Measurements from ENCODE around the gene PROB1.

The PROB1 gene

GRCh38 chr5:139383275-139383992 is 11.5 kb downstream of the PROB1 start, which contains the start of gene SLC23A1:
SLC23A1 (minus strand) TSS chr5:139383297; CDS start chr5:139383253, 44 bp downstream.
- DNase-seq, result no peak
- Histone ChIP-seq H2AK5ac (ENCODE audit: low read length, severe bottlenecking) (peak within 1 kb of the TSS; percentile 40), H3K79me1 (replicated peaks; ENCODE audit: low read length, poor library complexity, severe bottlenecking) (no peaks in the 10 kb centered on the region), H3K27ac (ENCODE audit: low read length, poor library complexity, severe bottlenecking) (no peak within 1 kb of the TSS), H3K18ac (ENCODE audit: low read depth in 1 of 2, low read length in 2 of 2) (no peak within 1 kb of the TSS), H4K91ac (ENCODE audit: low read length) (no peak within 1 kb of the TSS), H3K14ac (ENCODE audit: low read length in 2 of 2) (no peak within 1 kb of the TSS), H2AFZ (ENCODE audit: low read depth, low read length) (no peak within 1 kb of the TSS), H3K27me3 (ENCODE audit: control insufficient read depth in 1 of 2, insufficient read depth in 1 of 2, low read length in 2 of 2) (no peaks in the 10 kb centered on the region), H2BK5ac (ENCODE audit: low read depth, low read length, poor library complexity, severe bottlenecking) (no peak within 1 kb of the TSS), H3K9ac (ENCODE audit: low read length) (no peak within 1 kb of the TSS), H3K4me2 (ENCODE audit: low read length, poor library complexity, severe bottlenecking) (no peak within 1 kb of the TSS), H3K4me3 (ENCODE audit: insufficient read depth in 1 of 2, low read depth in 1 of 2, low read length in 2 of 2) (no peak within 1 kb of the TSS), H2BK15ac (ENCODE audit: low read depth, poor library complexity, severe bottlenecking) (no peak within 1 kb of the TSS), H3K36me3 (ENCODE audit: control insufficient read depth in 1 of 2, insufficient read depth in 2 of 2, low read depth in 1 of 2, low read length in 2 of 2) (peaks cover 0 to 7% of the 10 kb centered on the region in 2 experiments), H3K4ac (ENCODE audit: low read depth in 1 of 2, low read length in 2 of 2) (no peak within 1 kb of the TSS), H3K4me1 (ENCODE audit: control insufficient read depth, insufficient read depth, low read depth, low read length) (peaks cover 34% of the 10 kb centered on the region), H2BK12ac (ENCODE audit: low read length in 2 of 2) (no peak within 1 kb of the TSS), H4K8ac (ENCODE audit: low read length) (no peak within 1 kb of the TSS), H3K23ac (ENCODE audit: low read length in 2 of 2) (no peak within 1 kb of the TSS), H3K9me3 (ENCODE audit: control insufficient read depth, low read length) (no peaks in the 10 kb centered on the region), H2BK120ac (ENCODE audit: low read depth, low read length) (no peak within 1 kb of the TSS)
- WGBS, result 92% methylated on average over 9 of the region's 10 CpGs

DNA sequence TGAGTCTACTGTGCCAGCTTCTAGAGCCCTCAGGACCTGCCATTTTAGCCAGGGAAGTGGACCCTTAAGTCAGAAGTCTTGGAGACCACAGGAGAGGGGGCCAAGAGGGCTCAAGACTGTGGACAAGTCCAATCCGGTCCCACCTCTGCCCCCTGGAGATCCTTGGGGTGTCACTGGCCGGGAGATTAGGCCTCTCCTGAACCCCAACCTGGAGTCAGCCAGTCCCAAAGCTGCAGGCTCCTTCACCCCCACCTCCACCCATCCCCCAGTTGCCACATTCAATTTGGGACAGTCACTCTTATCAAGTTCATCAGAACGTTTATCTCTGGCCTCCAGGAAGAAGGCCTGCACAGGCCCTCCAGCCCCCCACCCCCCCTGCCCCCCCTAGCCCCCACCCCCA is 12.1 kb downstream of the PROB1 start:
- 55% methylated on average over 2 of the region's 3 CpGs for WGBS
- Histone ChIP-seq H3K4me3 (ENCODE audit: insufficient read depth in 1 of 2, low read depth in 1 of 2, low read length in 2 of 2) (no peak overlapping the region), H2BK15ac (ENCODE audit: low read depth, poor library complexity, severe bottlenecking) (no peak overlapping the region), H3K4me2 (ENCODE audit: low read length, poor library complexity, severe bottlenecking) (no peak overlapping the region), H3K14ac (ENCODE audit: low read length in 2 of 2) (no peak overlapping the region), H3K23ac (ENCODE audit: low read length in 2 of 2) (no peak overlapping the region), H3K27ac (ENCODE audit: low read length, poor library complexity, severe bottlenecking) (no peak overlapping the region), H2BK5ac (ENCODE audit: low read depth, low read length, poor library complexity, severe bottlenecking) (no peak overlapping the region), H3K4me1 (ENCODE audit: control insufficient read depth, insufficient read depth, low read depth, low read length) (peaks cover 30% of the 10 kb centered on the region), H3K9me3 (ENCODE audit: control insufficient read depth, low read length) (no peaks in the 10 kb centered on the region), H2AFZ (ENCODE audit: low read depth, low read length) (no peak overlapping the region), H2BK120ac (ENCODE audit: low read depth, low read length) (no peak overlapping the region), H2BK12ac (ENCODE audit: low read length in 2 of 2) (no peak overlapping the region), H3K18ac (ENCODE audit: low read depth in 1 of 2, low read length in 2 of 2) (no peak overlapping the region), H4K8ac (ENCODE audit: low read length) (no peak overlapping the region), H3K27me3 (ENCODE audit: control insufficient read depth in 1 of 2, insufficient read depth in 1 of 2, low read length in 2 of 2) (no peaks in the 10 kb centered on the region), H2AK5ac (ENCODE audit: low read length, severe bottlenecking) (peak overlapping the region; percentile 40), H3K79me1 (replicated peaks; ENCODE audit: low read length, poor library complexity, severe bottlenecking) (no peaks in the 10 kb centered on the region), H3K36me3 (ENCODE audit: control insufficient read depth in 1 of 2, insufficient read depth in 2 of 2, low read depth in 1 of 2, low read length in 2 of 2) (peaks cover 0 to 14% of the 10 kb centered on the region in 2 experiments), H3K9ac (ENCODE audit: low read length) (no peak overlapping the region), H3K4ac (ENCODE audit: low read depth in 1 of 2, low read length in 2 of 2) (no peak overlapping the region), H4K91ac (ENCODE audit: low read length) (no peak overlapping the region)
- DNase-seq, result no peak

DNA sequence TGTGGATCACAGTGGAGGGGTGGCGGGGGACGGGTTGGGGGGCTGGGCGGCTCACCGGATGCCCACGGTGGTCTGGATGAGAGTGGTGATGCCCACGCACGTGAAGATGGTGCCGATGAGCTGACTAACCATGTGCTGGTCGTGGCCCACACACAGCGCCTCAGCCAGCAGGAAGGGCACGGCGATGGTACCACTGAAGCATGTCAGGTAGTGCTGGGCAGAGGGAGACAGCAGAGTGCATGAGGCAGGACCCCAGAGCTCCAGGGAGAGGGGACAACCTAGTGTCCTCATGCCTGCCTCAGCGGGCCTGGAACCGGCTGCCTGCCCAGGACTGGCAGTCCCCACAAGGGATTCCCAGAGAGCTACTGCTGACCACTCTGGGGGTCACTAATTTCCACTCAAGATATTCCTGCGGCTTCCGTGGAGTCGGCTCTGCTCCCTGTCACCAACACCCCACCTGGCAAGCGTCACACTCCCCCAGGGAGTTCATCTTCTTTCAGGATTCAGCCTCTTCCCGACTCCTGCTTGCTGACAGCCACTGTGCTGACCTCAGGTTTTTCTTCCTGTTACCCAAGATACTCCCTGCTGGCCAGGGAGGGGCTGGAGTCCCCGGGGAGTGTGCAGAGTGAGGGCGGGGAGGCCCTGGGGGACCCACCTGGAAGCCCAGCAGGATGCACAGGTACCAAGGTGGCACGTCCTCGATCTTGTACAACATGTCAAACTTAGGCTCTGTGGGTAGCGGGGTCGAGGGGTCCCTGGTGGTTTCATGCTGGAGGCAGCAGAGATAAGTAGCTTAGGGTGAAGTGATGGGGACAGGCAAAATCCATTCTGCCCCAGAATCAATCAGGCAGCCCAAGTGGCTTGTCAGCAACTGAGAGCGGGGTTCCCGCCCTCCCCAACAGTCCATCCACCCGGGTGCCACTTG is 12.8 kb downstream of the PROB1 start:
- Histone ChIP-seq H3K4me3 (ENCODE audit: insufficient read depth in 1 of 2, low read depth in 1 of 2, low read length in 2 of 2) (no peak overlapping the region), H3K9me3 (ENCODE audit: control insufficient read depth, low read length) (no peaks in the 10 kb centered on the region), H3K4me2 (ENCODE audit: low read length, poor library complexity, severe bottlenecking) (no peak overlapping the region), H3K36me3 (ENCODE audit: control insufficient read depth in 1 of 2, insufficient read depth in 2 of 2, low read depth in 1 of 2, low read length in 2 of 2) (peaks cover 3 to 15% of the 10 kb centered on the region in 2 experiments), H3K18ac (ENCODE audit: low read depth in 1 of 2, low read length in 2 of 2) (no peak overlapping the region), H4K91ac (ENCODE audit: low read length) (no peak overlapping the region), H2AK5ac (ENCODE audit: low read length, severe bottlenecking) (peak overlapping the region; percentile 40), H3K9ac (ENCODE audit: low read length) (no peak overlapping the region), H2BK12ac (ENCODE audit: low read length in 2 of 2) (no peak overlapping the region), H2BK5ac (ENCODE audit: low read depth, low read length, poor library complexity, severe bottlenecking) (no peak overlapping the region), H3K27me3 (ENCODE audit: control insufficient read depth in 1 of 2, insufficient read depth in 1 of 2, low read length in 2 of 2) (no peaks in the 10 kb centered on the region), H3K79me1 (replicated peaks; ENCODE audit: low read length, poor library complexity, severe bottlenecking) (no peaks in the 10 kb centered on the region), H3K23ac (ENCODE audit: low read length in 2 of 2) (no peak overlapping the region), H3K27ac (ENCODE audit: low read length, poor library complexity, severe bottlenecking) (no peak overlapping the region), H2BK15ac (ENCODE audit: low read depth, poor library complexity, severe bottlenecking) (no peak overlapping the region), H4K8ac (ENCODE audit: low read length) (no peak overlapping the region), H3K4ac (ENCODE audit: low read depth in 1 of 2, low read length in 2 of 2) (no peak overlapping the region), H2AFZ (ENCODE audit: low read depth, low read length) (no peak overlapping the region), H3K4me1 (ENCODE audit: control insufficient read depth, insufficient read depth, low read depth, low read length) (peaks cover 31% of the 10 kb centered on the region), H2BK120ac (ENCODE audit: low read depth, low read length) (no peak overlapping the region), H3K14ac (ENCODE audit: low read length in 2 of 2) (no peak overlapping the region)
- no peak for DNase-seq
- 90% methylated on average over 28 of the region's 28 CpGs for WGBS

Data from mesenchymal stem cell (in vitro differentiated cells and primary cell).